ENCODE data around the gene AKR7A2.
"Not testable (repeated sequence)": the region's sequence is repeated elsewhere in the genome, so short reads cannot be mapped to it uniquely, and the experiment has no call there.

Gene AKR7A2

DNA sequence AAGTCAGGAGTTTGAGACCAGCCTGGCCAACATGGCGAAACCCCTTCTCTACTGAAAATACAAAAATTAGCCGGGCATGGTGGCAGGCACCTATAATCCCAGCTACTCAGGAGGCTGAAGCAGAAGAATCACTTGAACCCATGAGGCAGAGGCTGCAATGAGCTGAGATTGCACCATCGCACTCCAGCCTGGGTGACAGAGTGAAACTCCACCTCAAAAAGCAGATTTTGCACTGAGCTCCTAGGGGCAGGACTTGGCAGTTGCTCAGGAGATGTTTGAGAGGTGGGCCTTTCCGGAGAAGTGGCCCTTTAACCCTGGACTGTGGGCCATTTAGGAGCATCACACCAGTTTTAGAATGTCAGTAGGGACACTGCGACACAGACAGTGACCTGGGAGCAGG lies 55.6 kb downstream of the AKR7A2 start:
- not testable (repeated sequence) for FAIRE-seq

DNA sequence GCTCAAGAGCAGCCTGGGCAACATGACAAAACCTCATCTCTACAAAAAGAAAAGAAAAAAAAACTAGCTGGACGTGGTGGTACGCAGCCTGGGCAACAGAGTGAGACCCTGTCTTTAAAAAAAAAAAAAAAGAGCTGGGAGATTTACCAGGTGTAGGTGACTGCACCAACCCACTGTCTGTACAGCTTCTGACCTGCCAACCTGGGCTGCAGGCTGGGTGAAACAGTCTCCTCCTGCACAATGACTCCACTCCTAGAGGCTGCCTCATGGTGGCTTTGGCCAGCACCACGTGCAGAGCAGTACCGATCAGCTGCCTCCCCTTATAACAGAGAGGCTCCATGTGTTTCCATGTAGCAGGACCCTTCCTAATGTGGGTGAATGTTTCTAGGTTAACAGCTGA lies 56.7 kb downstream of the AKR7A2 start:
- no peak for FAIRE-seq

- FAIRE-seq: no peak
These were observed 57.5 kb downstream of the AKR7A2 start for GRCh38 chr1:19254416-19254815.
